Colonic mucosa (tissue), 4 donors: ENCODE measurements around the gene C16orf92. TPM values are rescaled to one million over a fixed set of nuclear protein-coding genes. Genes with fewer than 3 reads are reported as not detected.

Experiments used
- DNase-seq: peaks from one replicate; pipeline ENCODE4 v3.0.0-alpha.2; 2020
- H3K27ac ChIP-seq: fragments of 200-600 bp; one replicate; pipeline ENCODE4 v1.8.0; 2021
- H3K27me3 ChIP-seq: fragments of 200-600 bp; one replicate; pipeline ENCODE4 v1.8.0; 2021
- H3K36me3 ChIP-seq: fragments of 200-600 bp; one replicate; pipeline ENCODE4 v1.8.0; 2021
- H3K4me1 ChIP-seq: fragments of 200-600 bp; one replicate; pipeline ENCODE4 v1.8.0; 2021; ENCODE audit warnings: mild to moderate bottlenecking
- H3K4me3 ChIP-seq: fragments of 200-600 bp; one replicate; pipeline ENCODE4 v1.8.0; 2021
- H3K9ac ChIP-seq, 2 donors: one replicate each; pipeline ENCODE4 v1.7.0; 2013; ENCODE audit warnings: control low read depth in 2 of 2, low read depth in 2 of 2, low read length in 2 of 2
- H3K9me3 ChIP-seq: fragments of 200-600 bp; one replicate; pipeline ENCODE4 v1.8.0; 2021
- intact Hi-C: fragments of 100-400 bp; cut with DNase I; formaldehyde crosslinking; loops from one replicate; pipeline ENCODE4 v1.14.1; 2022
- total RNA-seq, 2 donors: library from RNA; stranded (reverse); fragmentation: NEBNext Ultra II Directional in 1 of 2; extraction: Animal tissue kit (Norgen Biotek cat#: 25700) in 1 of 2; gene quantifications; one replicate each; pipeline ENCODE4 v1.2.1, GENCODE V29; 2021
- TF ChIP-seq, protein P1 (sequence below): fragments of 200-600 bp; IDR thresholded peaks from one replicate; pipeline ENCODE4 v1.8.0; 2022; ENCODE audit warnings: antibody characterized with exemption, mild to moderate bottlenecking
- donor health status: healthy.
- donor health status: DM: no; HTN: no; CAD: no.
- donor health status: DM: no; HTN: no; CAD: no.

Gene C16orf92
- total RNA-seq, 2 donors from 2014 or later, result not detected

DNA sequence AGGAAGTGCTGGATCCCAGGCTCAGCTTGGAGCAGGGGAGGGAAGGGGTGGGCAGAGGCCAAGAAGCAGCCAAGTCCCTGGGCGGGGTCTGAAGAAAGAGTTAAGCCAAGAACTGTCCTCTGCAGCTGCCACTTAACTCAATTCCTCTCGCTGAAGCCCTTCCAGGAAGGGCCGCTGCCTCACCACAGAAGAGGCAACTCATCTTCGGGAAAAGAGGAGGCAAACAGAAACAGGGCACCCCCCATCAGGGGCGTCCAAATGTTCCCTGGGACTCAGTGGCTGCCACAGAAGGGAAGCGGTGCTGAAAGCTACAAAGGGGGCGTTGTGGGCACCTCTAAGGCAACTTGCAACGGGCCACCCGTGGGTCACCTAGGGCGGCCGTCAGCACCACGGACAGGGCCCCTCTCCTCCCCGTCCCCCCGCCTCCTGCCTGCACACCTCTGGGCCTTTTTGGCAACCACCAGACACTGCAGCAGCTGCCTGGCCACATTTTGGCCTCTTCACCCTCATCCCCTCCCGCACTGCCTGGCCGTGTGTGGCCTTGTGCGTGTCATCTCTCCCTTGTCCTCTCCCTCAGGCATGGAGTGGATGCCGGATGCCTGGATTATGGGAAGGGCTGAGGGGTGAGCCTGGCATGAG lies 5.6 kb downstream of the C16orf92 start:
- H3K27me3 ChIP-seq, result peaks cover 26% of the 10 kb centered on the region
- TF ChIP-seq, protein P1, sequence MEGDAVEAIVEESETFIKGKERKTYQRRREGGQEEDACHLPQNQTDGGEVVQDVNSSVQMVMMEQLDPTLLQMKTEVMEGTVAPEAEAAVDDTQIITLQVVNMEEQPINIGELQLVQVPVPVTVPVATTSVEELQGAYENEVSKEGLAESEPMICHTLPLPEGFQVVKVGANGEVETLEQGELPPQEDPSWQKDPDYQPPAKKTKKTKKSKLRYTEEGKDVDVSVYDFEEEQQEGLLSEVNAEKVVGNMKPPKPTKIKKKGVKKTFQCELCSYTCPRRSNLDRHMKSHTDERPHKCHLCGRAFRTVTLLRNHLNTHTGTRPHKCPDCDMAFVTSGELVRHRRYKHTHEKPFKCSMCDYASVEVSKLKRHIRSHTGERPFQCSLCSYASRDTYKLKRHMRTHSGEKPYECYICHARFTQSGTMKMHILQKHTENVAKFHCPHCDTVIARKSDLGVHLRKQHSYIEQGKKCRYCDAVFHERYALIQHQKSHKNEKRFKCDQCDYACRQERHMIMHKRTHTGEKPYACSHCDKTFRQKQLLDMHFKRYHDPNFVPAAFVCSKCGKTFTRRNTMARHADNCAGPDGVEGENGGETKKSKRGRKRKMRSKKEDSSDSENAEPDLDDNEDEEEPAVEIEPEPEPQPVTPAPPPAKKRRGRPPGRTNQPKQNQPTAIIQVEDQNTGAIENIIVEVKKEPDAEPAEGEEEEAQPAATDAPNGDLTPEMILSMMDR, result no peak
- no peak for DNase-seq

DNA sequence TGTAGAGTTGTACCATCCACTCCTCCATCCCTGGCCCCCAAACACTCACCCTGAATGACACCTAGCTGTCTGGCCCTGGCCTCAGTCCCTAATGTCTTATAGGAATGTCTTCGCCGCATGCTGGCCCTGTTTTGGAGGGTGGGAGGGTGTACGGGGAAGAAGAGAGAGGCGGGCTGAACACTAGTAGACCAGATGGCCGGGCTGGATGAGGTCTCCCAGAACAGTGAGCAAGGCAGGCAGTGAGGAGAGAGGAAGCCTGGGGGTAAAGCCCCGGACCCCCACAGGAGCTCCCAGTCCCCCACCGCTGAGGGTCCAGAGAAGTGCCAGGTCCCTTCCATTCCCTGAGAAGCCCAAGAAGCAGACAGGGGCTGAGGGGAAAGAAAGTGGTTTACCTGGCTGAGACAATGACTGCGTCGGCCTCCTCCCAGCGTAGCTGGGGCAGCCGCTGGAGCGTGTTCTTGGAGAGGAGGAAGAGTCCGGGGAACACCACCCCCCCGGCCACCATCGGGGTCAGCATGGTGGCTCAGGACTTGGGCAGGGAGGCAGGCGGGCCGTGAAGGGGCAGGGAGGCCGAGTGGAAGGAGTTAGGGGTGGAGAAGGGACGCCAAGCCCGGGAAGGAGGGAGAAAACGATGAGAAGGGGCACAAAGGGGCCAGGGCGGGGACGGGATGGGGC lies 7.2 kb downstream of the C16orf92 start:
- H3K27ac ChIP-seq, result no peak overlapping the region
- intact Hi-C loops, result no loop called here
- TF ChIP-seq, protein P1, result no peak
- DNase-seq, result no peak
- no peak overlapping the region for H3K9ac ChIP-seq
- peaks cover 26% of the 10 kb centered on the region for H3K27me3 ChIP-seq
- no peak overlapping the region for H3K4me3 ChIP-seq
- no peaks in the 10 kb centered on the region for H3K4me1 ChIP-seq
- no peaks in the 10 kb centered on the region for H3K9me3 ChIP-seq
- no peaks in the 10 kb centered on the region for H3K36me3 ChIP-seq

More for the DNA sequence above, 5.6 kb downstream of the C16orf92 start:
- Histone ChIP-seq H3K9me3 (no peaks in the 10 kb centered on the region), H3K4me1 (no peaks in the 10 kb centered on the region), H3K4me3 (no peak overlapping the region), H3K9ac (no peak overlapping the region), H3K27ac (no peak overlapping the region), H3K36me3 (no peaks in the 10 kb centered on the region)
- intact Hi-C loops, result no loop called here

DNA sequence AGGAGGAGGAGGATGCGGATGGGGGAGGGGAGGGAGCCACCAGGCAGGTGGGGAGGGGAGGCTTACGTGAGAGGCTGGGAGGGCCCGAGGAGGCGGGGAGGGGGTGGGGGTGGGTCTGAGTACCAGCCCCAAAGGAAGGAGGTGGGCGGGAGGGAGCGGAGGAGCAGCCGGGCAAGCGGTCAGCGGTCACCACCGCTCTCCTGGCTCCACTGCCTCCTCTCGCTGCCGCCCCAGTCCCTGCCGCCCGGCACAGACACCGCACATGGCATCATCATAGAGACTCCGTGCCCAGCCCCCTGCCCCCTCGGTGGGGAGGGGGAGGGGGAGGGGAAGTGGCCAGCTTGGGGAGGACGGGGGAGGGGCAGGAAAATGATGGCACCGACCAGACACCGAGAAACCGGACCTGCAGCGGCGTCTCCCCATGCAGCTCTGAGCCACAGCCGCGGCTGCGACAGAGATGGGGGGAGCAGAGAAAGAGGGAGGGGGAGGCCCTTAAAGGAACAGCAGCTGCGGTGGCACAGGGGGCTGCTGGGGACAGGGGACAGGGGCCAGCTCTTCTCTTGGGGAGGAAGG lies 7.9 kb downstream of the C16orf92 start, which contains the start of gene TLCD3B:
Gene TLCD3B, minus strand, starts transcription at position 431 of the 573 bp plus-strand sequence. CDS start 744 bp downstream, outside the sequence.
- H3K9me3 ChIP-seq, result no peaks in the 10 kb centered on the region
- TF ChIP-seq, protein P1, result no peak
- intact Hi-C loops, result no loop called here
- no peaks in the 10 kb centered on the region for H3K4me1 ChIP-seq
- no peak for DNase-seq
- no peak within 1 kb of the TSS for H3K9ac ChIP-seq
- no peaks in the 10 kb centered on the region for H3K36me3 ChIP-seq
- H3K27me3 ChIP-seq, result peaks cover 26% of the 10 kb centered on the region
- no peak within 1 kb of the TSS for H3K4me3 ChIP-seq
- no peak within 1 kb of the TSS for H3K27ac ChIP-seq

DNA sequence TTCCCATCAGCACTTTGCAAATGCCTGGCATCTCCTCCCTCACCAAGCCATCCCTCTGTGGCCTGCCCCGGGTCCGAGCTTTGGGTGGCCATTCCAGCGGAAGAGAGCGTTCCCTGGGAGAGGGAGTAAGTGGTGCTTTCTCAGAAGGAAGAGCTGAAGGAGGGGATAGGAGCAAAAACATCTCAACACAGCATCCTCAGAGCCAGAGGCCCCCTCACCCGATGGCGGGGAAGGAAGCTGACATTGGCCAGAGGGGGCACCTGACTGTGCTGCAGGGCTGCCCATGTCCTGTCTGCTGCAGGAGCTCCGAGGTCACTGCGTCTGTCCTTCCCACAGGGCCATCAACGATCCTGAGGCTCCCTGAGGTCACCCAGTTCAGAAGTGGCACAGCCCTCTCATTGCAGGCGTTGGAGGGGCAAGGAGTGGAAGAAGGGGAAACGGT lies 8.5 kb downstream of the C16orf92 start:
- Histone ChIP-seq H3K27me3 (peaks cover 26% of the 10 kb centered on the region), H3K4me3 (no peak overlapping the region), H3K27ac (no peak overlapping the region), H3K9me3 (no peaks in the 10 kb centered on the region), H3K36me3 (no peaks in the 10 kb centered on the region), H3K9ac (no peak overlapping the region), H3K4me1 (no peaks in the 10 kb centered on the region)
- no peak for DNase-seq
- TF ChIP-seq, protein P1, result no peak
- intact Hi-C loops, result no loop called here

DNA sequence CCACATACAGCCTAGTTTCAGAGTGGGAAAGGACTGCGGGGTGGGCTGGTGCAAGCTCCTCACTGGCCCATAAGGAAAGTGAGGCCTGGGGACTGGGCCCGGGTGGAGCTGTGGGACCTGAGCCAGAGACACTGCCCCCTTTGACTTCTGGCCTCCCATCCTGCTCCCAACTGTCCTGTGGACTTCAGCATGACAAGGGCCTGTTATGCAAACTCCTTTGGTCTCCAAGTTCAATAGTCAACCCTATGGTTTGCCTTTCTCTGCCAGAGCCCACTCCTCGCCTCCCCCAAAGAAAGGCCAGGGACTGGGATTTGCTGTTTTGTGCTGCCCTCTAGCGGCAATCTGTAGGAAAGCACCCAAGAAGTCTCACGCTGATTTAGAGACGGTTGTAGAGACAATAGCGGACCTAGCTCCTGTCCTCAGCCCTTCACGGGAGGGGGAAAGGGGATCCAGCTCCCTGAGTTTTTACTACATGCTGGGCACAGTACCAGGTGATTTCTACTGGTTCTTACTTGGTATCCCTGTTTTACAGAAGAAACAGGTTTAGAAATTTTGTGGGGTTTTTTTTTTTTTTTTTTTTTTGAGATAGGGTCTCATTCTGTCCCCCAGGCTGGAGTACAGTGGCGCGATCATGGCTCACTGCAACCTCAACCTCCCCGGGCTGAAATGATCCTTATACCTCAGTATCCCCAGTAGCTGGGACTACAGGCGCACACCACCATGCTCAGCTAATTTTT lies 9.3 kb downstream of the C16orf92 start:
- peaks cover 26% of the 10 kb centered on the region for H3K27me3 ChIP-seq
- no peak overlapping the region for H3K27ac ChIP-seq
- H3K4me1 ChIP-seq, result no peaks in the 10 kb centered on the region
- H3K9me3 ChIP-seq, result no peaks in the 10 kb centered on the region
- intact Hi-C loops, result no loop called here
- H3K36me3 ChIP-seq, result no peaks in the 10 kb centered on the region
- TF ChIP-seq, protein P1, result peak; percentile 65
- H3K4me3 ChIP-seq, result no peak overlapping the region
- no peak overlapping the region for H3K9ac ChIP-seq
- peak; percentile 61 for DNase-seq
